Stimulated activated CD4-positive, alpha-beta T cell treated with anti-CD3 and anti-CD28 coated beads, Interleukin-15, amount 100 ng/mL, for 24 hours (primary cell): Measurements from ENCODE around the gene ACOT9.
"Not testable (repeated sequence)": the region's sequence is repeated elsewhere in the genome, so short reads cannot be mapped to it uniquely, and the experiment has no call there.

Experiments
- DNase-seq: peaks from one replicate; pipeline ENCODE4 v3.0.0-alpha.2; 2020

The ACOT9 gene

DNA sequence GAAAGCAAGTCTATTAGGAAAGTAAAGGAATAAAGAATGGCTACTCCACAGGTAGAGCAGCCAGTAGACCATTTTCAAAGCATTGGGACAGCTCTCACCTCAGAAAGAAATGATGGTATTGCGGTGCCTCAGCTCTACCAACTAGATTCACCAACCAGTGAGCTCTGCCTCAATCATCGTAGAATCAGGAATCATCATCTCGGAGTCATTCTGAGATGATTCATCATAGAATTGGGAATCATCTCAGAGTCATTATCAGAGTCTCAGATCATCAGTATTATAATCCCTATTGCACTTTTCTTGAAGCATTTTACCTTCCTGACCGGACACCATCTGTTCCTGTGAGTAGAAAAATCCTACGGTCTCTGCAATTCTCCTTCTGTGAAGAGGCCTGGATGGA, 22.4 kb upstream of the ACOT9 start:
- no peak for DNase-seq

DNA sequence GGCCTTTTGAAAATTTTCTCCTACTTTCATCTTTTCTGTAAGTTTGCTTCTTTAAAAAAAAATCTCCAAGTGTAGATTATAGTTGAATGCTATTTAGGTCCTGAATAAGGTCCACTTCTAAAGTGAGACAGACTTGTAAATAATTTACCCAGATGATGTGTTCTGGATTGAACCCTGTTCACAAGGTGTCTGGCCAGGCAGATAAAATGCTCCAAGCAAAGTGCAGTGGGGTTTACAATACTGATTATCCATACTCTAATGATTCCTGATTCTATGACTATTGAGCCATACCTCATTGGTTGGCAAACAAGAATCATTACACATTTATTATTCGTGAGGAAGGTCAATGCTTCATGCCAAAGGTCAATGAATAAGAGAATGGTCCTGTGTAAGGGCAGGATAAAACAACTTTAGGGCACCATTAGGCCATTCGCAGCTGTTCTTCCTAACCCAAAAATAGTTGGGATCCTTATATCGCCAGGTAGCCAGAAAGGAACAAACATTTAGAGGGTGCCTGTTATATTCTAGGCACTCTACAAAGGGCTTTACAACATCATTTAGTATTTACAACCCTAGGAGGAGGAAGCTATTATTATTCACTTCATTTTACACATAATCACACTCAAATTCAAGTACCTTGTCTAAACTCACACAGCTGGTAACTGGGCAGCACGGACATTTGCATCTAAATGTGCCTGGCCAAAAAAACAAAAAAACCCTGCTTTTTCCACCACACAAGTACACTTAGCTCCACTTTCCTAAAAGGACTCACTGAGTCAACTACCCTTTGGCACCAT, 21.3 kb upstream of the ACOT9 start:
- no peak for DNase-seq

DNA sequence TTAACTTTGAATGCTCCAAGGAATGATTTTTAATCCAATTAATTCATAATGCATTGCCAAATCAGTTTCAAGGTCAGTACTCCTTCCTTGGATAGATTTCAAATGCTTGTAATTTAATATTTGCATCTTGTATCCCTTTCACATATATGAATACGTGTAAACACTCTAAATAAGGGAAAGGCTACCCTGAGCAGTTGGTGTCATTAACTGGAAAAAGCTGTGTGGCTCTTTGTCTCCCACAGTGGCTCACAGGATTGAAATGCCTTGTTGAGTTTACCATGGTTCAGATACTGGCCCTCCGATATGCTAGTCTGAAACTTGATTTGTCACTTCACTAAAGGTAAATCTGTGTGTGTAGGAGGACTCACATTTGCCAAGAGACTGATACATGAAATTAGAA, 16.7 kb upstream of the ACOT9 start:
- no peak for DNase-seq

DNA sequence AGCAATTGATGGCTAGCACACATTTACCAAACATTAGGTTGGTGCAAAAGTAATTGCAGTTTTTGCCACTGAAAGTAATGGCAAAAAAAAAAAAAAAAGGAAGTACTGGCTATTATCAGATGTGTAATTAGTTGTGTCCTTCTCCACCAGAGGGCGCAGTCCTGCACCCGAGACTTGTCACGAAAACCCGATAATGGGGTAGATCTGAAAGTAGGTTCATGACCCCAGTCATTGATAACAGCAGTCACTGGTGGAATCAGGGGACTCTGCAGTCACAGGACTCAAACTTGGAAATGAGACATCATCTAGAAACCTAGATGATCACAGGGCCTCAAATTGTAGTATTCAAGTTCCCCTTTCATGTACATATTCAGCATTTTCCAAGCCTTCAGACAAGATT, 13.1 kb upstream of the ACOT9 start:
- DNase-seq: peak; percentile 65

DNA sequence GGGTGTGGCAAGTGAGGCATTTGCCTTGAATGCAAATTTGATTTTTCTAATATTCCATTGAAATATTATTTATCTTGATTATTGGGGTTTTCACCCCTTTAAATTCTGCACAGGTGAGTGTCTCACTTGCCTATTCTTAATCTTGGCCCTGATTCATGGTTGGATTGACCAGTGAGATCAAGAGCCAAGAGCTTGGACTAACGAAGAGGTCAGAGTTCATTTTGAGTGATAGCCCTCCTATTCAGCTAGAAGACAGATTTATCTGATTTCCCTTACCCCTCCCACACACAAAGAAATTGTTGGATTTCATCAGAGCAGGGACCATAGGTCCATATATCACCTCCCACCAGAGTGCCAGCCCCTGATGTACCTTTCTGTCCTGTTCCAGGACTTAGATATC, 11.6 kb upstream of the ACOT9 start:
- DNase-seq: no peak

DNA sequence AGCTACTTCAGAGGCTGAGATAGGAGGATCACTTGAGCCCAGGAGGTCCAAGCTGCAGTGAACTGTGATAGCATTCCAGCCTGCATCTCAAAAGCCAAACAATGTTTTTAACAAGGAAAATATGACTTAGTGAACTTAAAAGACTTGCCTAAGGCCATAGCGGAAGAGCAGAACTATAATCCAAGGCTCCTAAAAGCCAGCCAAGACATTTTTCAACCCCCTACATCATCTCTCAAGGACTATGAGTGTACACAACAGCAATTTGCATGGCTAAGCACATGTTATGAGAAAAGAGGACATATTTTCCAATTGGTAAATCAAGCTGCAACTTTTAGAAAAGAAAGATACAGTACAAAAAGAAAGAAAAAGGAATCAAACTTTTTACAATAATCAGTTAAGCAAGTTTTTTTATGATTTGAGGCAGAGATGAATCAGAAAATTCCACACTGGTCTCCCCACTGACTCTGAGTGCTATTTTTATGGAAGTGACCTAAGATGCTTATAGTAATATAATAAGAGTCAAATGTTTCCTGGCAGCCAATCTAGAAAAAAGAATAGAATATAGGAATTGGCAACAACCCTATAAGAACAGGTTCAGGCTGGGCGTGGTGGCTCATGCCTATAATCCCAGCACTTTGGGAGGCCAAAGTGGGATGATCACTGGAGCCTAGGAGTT, 9.8 kb upstream of the ACOT9 start:
- DNase-seq: no peak

DNA sequence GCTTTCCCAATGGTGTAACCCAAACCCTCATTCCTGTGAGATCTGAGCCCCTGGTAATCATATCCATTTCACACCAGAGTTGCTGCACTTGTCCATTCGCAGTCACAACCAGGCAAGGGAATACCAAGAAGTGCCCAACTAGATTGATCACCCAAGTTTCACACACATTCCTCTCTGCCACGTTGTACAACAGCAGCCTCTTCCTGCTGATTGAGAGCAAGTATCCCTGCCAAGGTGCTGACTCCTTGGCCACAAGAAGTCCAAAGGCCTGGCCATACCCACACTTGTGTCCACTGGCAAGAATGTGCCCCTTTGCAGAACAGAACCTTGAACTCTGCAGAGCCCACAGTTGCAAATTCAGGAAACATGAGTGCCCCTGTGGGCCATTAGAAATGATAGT, 6.5 kb upstream of the ACOT9 start:
- no peak for DNase-seq

DNA sequence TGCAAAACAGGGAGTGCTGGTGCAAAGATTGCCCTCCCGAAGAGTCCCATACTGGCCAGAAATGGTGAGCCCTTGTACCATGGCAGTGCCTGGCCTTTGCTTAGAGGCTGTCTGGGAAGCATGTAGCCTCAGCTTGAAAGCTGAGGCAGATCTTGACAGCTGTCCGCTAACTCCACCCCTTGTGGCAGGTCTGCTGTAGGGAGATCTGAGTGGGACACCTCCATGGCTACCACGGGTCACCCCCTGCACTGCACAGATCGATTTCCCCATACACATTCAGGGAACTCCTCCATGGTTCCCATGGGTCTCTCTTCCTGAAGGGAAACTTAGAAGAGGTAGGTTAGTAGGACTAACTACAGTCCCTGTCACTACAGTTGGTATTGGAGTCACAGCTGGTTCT, 6.1 kb upstream of the ACOT9 start:
- no peak for DNase-seq

DNA sequence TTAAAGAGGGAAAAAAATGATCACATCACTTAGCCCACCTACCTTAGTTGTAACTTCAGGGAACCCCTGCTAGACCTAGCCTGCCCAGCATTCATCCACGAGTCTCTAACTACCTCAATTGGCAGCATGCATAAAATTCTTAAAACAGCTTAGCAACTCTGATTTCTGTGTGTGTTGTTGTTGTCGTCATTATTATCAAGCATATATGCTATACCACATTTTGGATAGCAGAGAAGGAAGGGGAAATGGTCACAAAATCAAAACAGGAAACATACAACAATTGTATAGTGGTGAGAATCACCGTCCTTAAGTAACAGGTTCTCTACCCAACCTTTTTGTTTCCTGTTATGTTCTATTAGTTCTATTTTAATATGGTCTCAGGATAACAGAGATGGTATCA, 2.7 kb upstream of the ACOT9 start:
- DNase-seq: no peak

DNA sequence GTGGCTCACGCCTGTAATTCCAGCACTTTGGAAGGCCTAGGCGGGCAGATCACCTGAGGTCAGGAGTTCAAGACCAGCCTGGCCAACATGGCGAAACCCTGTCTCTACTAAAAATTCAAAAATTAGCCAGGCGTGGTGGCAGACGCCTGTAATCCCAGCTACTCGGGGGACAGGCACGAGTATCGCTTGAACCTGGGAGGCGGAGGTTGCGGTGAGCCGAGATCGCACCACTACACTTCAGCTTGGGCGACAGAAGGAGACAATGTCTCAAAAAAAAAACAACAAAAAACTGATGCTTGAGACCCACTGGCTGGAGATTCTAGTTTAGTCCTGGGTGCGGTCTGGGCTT, 521 bp upstream of the ACOT9 start:
- DNase-seq: not testable (repeated sequence)

DNA sequence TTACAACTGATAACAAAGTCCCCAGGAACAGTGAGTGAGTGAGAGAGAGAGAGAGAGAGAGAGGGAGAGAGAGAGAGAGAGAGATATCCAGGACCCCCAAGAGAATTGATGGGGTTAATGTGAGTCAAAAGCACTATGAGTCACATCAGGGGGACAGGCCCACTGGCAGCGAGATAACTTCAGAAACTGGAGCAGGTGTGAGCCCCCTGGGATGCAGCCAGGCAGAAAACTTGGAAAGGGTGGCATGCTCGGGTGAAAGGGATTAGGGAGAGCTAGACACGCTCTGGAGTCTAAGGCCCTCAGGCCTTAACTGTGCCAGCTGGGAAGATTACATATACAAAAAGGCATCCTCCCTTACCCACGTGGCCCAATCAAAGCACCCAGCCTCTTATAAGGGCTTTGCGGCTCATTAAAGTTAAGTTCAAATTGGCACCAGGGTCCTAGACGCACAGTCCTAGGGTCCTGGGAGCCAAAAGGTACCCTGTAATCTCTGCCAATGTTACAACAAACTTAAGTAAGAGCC, 841 bp downstream of the ACOT9 start:
- peak; percentile 7 for DNase-seq

DNA sequence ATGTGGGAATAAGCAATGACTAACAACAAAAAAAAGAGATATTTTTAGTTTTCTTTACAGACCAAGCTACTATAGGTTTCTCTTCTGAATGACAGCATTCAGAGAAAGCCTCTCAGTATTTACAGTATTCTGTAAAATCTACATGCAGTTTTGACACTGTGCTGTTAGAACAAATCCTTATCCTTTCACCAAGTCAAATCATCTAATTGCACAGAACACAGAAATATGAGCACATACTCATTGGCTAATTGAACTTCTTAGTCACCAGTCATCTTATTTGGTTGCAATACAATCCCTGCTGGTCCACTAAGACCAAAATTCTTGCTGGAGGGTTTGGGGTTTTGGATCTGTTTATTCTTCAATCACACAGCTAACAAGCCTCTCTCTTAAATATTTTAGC, 5.7 kb downstream of the ACOT9 start:
- DNase-seq: no peak

DNA sequence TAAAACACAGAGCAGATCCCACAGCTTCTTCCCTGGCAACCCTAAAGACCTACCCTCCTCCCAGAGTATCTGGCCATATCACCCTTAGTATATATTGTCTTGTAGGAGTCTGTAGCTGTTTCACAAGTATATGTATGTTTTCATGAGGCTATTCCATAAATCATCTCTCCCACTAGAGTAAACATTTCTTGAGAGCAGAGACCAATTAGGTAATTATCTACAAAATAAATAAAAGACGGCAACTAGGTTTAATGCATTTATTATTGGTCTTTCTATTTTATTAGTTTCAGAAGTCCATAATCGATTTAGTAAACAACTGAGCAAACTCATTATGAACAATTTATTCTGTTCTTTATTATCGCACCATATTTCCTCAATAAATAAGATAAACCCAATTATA, 7.0 kb downstream of the ACOT9 start:
- no peak for DNase-seq

DNA sequence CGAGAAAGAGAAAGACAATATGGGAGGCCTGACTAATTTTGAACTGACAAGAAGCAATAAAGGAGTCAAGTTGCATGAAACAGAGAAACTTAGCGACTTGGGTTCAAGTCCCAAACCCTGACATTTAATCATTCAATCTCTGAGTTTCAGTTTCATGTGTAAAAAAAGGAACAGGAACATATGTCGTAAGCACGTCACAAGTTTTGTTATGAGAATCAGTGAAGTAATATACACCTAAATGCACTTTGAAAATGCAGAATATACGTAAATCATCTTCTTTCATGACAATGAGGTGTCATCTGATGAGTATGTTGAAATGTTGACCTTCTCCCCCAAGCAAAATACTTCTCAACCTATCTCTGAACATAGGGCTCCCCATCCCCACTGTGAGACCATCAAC, 10.4 kb downstream of the ACOT9 start:
- no peak for DNase-seq

DNA sequence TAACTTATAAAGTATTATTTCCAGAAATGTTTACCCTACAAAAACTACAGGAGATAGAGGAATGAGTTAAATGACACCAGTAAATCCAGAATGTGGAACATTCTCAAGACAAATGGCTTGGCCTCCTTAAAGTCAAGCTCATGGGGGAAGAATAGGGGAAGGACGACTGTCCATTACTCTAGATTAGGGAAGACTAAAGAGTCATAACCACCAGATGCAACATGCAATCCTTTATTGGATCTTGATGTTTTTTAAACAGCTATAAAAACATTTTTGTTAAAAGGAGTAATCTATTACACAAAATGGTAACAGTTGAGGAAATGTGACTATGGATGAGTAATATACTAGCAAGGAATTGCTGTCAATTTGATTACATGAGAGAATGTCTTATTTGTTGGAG, 11.1 kb downstream of the ACOT9 start:
- no peak for DNase-seq

DNA sequence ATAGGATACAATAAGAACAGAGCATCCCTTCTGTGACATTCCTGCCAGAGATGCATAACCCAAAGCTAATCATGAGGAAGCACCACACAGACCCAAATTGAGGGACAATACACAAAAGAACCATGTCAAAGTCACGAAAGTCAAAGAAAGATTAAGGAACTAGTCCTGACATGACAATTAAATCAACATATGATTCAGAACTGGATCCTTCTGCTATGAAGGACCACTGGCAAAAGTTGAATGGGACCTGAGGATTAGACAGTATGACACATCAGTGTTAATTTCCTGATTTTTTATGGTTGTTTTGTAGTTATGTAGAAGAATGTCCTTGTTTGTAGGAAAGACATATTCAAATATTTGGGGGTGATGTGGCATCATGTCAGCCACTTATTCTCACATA, 13.9 kb downstream of the ACOT9 start:
- no peak for DNase-seq

DNA sequence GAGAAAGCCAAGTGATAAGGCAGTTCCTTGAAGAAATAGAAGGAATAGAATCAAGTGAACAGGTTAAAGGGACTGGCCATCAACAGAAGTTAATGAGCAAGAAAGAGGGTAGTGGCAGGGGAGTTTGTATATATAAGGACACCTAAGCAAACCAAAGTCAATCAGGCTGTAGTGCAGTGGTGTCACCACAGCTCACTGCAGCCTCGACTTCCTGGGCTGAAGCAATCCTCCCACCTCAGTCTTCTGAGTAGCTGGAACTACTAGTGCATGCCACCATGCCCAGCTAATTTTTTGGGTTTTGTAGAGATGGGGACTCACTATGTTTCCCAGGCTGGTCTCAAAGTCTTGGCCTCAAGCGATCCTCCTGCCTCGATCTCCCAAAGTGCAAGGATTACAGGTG, 15.9 kb downstream of the ACOT9 start:
- DNase-seq: no peak

DNA sequence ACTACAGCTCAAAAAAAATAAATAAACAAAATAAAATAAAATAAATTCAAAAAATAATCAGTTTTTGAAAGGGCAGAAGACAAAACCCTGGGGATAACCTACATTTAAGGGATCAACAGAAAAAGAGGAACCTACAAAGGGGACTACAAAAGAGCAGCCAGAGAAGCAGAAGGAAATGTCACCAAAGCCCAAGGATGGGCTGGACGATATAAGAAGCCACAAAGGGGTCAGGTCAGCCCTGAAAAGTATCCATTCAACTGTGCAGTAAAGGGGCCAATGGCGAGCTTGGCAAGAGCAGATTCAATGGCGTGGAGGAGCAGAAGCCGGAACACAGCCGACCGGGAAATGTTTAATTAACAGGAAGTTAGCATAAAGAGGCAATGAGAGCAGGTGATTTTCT, 16.9 kb downstream of the ACOT9 start:
- DNase-seq: no peak

DNA sequence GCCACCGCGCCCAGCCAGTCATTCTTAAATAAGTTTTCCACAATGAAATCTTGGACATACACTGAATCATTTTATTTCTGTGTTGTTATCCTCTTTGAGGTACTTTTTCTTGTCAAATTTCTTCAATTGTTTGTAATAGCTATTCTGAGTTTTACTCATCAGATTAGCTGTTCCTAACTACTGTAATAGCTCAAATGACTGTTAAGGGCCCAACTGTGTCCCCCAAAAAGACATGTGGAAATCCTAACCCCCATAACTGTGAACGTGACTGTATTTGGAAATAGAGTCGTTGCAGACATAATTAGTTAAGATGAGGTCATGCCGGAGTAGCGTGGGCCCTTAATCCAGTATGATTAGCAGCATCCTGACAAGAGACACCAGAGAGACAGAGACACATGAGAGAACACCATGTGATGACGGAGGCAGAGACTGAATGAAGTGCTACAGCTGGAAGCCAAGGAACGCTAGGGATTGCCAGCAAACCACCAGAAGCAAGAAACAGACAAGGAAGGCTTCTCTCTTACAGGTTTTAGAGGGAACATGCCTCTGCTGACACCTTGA, 22.9 kb downstream of the ACOT9 start:
- no peak for DNase-seq

DNA sequence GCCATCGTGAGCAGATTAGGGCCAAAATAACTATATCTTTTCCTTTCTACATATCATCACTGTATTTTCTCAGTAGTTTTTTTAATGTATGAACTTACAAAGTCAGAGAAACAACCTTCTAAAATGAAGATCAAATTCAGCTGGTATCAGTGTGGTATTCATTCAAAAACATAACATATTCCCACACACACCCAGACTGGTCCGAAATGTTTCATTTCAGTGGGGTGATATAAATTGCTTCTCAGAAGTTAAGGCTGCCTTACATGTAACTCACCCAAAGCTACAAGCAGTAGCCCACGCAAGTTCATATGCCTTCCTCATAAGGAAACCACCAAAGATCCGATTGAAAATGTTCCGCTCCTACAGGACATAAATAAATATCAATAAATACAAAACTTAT, 37.8 kb downstream of the ACOT9 start:
- no peak for DNase-seq

DNA sequence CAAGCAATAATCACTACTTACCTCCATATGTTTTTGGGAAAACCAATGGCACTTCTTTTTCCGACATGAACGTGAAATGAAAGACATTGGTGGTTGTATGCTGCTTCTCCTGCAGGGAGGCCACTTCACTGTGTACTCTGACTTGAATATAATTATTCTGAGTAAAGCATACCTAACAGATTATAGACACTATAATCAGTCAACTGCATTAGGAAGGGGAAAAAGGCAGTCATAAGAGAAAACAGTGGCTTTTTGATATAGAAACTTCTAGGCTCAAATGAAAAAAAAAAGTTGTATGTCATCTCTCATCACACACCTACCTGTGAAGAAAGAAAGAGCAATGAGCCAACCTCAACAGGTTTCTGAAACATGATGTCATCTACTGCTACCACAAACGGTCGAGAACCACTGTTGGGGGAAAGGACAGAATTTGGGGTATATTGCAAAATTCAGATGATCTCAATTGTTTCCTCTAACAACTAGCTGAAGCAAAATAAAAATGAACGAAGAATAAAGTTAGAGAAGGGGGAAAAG, 38.3 kb downstream of the ACOT9 start:
- no peak for DNase-seq

DNA sequence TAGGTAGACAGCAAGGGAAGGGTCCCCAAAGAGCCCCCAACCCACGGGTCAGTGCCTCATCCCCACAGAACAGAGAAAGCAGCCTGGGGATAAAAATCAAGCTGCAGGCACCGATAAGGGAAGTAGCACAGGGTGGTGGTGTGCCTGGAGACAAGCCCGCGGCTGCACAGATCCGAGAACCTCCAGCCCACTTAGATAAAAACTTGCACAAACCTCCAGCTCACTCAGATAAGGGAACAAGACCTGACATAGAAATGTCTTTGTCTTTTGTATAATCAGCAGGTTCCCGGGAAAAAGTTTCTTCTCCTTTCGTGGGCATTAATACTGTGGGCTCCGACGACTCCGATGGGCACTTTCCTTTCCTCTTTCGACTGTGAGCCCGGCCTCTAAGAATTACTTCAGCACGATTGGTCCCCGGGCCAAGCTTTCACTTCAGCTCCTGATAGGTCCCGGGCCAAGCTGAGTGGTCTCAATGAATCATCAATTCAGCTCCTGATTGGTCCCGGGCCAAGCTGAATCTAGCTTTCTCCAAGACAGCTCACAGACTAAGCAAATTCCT, 43.4 kb downstream of the ACOT9 start:
- DNase-seq: peak; percentile 7

DNA sequence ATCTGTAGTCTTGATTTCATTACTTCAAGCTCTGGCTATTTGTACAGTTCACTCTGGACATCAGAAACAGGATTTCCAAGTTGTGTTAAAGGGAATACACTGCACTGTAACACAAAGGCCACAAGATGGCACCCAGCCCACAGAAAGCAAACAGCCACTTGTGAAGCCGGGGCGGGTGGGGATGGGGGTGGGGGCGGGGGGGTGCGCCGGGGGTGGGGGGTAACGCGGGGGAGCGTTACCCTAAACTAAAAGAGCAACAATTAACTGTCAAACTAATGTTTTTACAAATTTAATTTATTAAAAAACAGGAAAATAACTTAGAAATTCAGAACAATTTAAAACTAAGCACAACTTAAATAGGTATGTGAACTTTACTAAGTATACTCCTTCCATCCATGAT, 48.5 kb downstream of the ACOT9 start:
- peak; percentile 38 for DNase-seq

DNA sequence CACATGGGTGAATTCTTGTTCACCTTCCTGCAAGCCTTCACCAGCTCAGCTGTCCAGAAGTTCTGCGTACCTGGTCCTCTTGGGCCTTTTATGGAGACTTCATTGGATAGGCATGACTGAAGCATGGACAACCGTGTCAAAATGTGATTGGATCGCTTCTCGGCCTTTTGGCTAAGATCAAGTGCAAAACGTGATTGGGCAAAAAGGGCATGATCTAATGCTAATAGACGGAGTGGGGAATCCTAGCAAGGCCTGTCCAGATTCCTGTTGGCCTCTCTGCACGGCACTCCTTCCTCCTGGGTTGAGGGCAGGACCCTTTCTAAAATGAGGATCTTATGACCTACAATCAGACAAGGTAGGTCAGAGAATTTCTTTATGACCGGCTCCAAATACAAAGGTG, 50.9 kb downstream of the ACOT9 start:
- no peak for DNase-seq
